ENCODE measurements around the gene MEG3.

- TF ChIP-seq CTCF (conservative IDR thresholded peaks at IDR 0.05; ENCODE audit: low read length), result no peak
- TF ChIP-seq EZH2phosphoT487 (IDR thresholded peaks at IDR 0.05; ENCODE audit: borderline replicate concordance, low read depth, low read length), result no peak
Measured at GRCh38 chr14:100776681-100777365, 49.1 kb upstream of the MEG3 start.

Data from OCI-LY7 (cell line).